Astrocyte of the cerebellum (primary cell): ENCODE data around the gene BTBD16.

Experiments
- DNase-seq: peaks from one replicate; pipeline ENCODE4 v3.0.0-alpha.2; 2011; ENCODE audit warnings: low read depth
- H3K4me3 ChIP-seq: 2 replicates; pipeline ENCODE4 v1.5.1; 2011; ENCODE audit warnings: mild to moderate bottlenecking, low read depth, low read length, moderate library complexity
- CTCF ChIP-seq: IDR thresholded peaks from 2 replicates; pipeline ENCODE4 v1.5.1; 2012; ENCODE audit warnings: low read length, low read depth, moderate library complexity, mild to moderate bottlenecking; ENCODE audit errors: missing control alignments
- in situ Hi-C: cut with HindIII; loops from 2 replicates; pipeline ENCODE4 v1.10.0; 2017; ENCODE audit warnings: low sequenced_read_pairs

Gene BTBD16

GRCh38 chr10:122271076-122271475, at the start of gene BTBD16:
Gene BTBD16 (plus strand): TSS chr10:122271296. CDS start chr10:122275082, 3,786 bp downstream.
- in situ Hi-C loops = no loop called here
- no peak for DNase-seq
- TF ChIP-seq CTCF = no peak
- no peak within 1 kb of the TSS for H3K4me3 ChIP-seq

- DNase-seq = no peak
- no peak for TF ChIP-seq CTCF
- in situ Hi-C loops = no loop called here
- no peak overlapping the region for H3K4me3 ChIP-seq
Observed at GRCh38 chr10:122221958-122222357, 49.1 kb upstream of the BTBD16 start.

DNA sequence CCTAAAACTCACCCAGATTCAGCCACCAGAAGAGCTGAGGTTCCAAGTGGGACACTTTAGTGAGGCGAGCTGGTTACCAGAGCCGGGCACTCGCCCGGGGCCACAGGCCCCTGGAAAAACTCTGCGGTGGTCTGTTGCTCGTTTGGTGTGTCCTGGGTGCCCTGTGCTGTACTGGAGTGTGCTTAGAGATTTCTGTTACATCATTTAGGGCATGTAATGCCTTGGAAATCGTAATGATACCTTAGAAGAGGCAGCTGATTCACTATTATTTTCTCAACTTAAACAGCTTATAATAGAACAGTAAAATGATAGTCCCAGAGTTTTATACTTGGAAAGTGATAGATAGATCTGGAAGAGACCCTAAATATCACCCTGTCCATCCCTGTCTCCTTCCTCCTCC, 48.5 kb upstream of the BTBD16 start:
- in situ Hi-C loops = no loop called here
- no peak overlapping the region for H3K4me3 ChIP-seq
- no peak for DNase-seq
- TF ChIP-seq CTCF = no peak

DNA sequence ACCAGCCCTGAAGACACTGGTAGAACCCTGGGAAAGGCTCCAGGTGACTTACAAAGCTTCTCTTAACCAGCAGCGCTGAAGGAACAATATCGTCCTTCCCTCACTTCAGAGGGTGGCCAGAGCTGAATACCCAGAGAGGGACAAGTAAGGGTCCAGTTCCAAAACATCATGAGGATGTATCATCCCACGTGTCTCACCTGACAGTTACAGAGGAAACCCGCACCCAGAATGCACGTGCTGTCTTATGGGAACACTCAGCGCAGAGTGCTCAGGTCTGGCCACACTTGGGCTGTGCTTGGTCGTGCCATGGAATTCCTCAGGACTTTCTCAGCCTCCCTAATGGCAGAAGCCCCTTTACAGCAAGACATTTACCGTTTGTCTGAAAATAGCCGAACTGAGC, 46.9 kb upstream of the BTBD16 start:
- H3K4me3 ChIP-seq = no peak overlapping the region
- in situ Hi-C loops = no loop called here
- no peak for DNase-seq
- no peak for TF ChIP-seq CTCF

DNA sequence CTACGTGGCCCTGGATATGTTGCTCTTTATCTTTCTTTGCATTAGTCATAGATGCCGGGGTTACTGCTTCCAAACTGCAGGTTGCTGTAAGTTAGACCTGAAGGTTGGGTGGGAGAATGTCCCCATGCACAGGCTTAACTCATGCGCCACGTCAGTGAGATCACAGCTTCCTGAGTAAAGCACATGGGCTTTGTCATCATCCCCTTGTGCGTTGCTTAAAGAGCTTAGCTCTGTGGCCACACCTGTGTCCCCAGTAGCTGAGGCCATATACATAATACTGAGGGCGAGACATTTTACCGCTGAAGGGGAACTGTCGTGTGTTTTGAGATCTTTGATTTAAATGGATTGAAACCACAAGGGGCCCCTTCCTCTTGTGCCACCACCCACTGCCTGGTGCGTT, 45.8 kb upstream of the BTBD16 start:
- TF ChIP-seq CTCF = no peak
- in situ Hi-C loops = no loop called here
- H3K4me3 ChIP-seq = no peak overlapping the region
- no peak for DNase-seq

- in situ Hi-C loops = no loop called here
- TF ChIP-seq CTCF = no peak
- DNase-seq = no peak
- no peak overlapping the region for H3K4me3 ChIP-seq
Observed at GRCh38 chr10:122227754-122228153, 43.3 kb upstream of the BTBD16 start.

GRCh38 chr10:122229666-122230065, 41.4 kb upstream of the BTBD16 start:
- H3K4me3 ChIP-seq = no peak overlapping the region
- DNase-seq = no peak
- TF ChIP-seq CTCF = no peak
- in situ Hi-C loops = no loop called here
